WTC11 (cell line): ENCODE results near the gene CHKA. TPM values are rescaled to one million over a fixed set of nuclear protein-coding genes. Genes with fewer than 3 reads are reported as not detected.

Experiments used
- ATAC-seq: fragments of 200-7000 bp; cut with Tn5 transposase; 2 replicates; pipeline ENCODE4 v1.10.0; 2021; ENCODE audit warnings: mild to moderate bottlenecking, moderate library complexity
- CTCF ChIA-PET: fragments of 300-600 bp; sonication (Branson Sonifier 250); formaldehyde crosslinking; loops from one replicate; lab custom pipeline; 2021; ENCODE audit warnings: antibody characterized with exemption; lab: Charles Lee
- POLR2A ChIA-PET: fragments of 350-600 bp; sonication (Branson Sonifier 250); formaldehyde crosslinking; loops from one replicate; lab custom pipeline; 2021; ENCODE audit warnings: antibody characterized with exemption; lab: Charles Lee
- DNase-seq: peaks from one replicate; pipeline ENCODE4 v3.0.0; 2021; ENCODE audit warnings: low spot score
- H3K27ac Mint-ChIP-seq: 2 replicates; pipeline ENCODE4 v1.8.0; 2021; ENCODE audit warnings: mixed read lengths
- H3K27me3 Mint-ChIP-seq: 2 replicates; pipeline ENCODE4 v1.8.0; 2021; ENCODE audit warnings: low read depth, mild to moderate bottlenecking, moderate library complexity, mixed read lengths
- H3K36me3 Mint-ChIP-seq: 2 replicates; pipeline ENCODE4 v1.8.0; 2021; ENCODE audit warnings: mixed read lengths
- H3K4me1 Mint-ChIP-seq: 2 replicates; pipeline ENCODE4 v1.8.0; 2022; ENCODE audit warnings: mixed read lengths
- H3K4me3 Mint-ChIP-seq: 2 replicates; pipeline ENCODE4 v1.8.0; 2021; ENCODE audit warnings: mild to moderate bottlenecking, moderate library complexity, mixed read lengths
- H3K9me3 Mint-ChIP-seq: 2 replicates; pipeline ENCODE4 v1.8.0; 2021; ENCODE audit warnings: mixed read lengths
- ATF1 ChIP-seq: sonication (generic); formaldehyde crosslinking; IDR thresholded peaks from 2 replicates; pipeline ENCODE4 v1.8.1; 2023; ENCODE audit warnings: mild to moderate bottlenecking, moderate library complexity, missing genetic modification reagents
- CREM ChIP-seq: sonication (generic); formaldehyde crosslinking; IDR thresholded peaks from 2 replicates; pipeline ENCODE4 v1.8.1; 2022; ENCODE audit warnings: mild to moderate bottlenecking, missing genetic modification reagents, moderate library complexity
- ESRRA ChIP-seq: sonication (generic); formaldehyde crosslinking; IDR thresholded peaks from 2 replicates; pipeline ENCODE4 v1.8.1; 2022; ENCODE audit warnings: mild to moderate bottlenecking, missing genetic modification reagents, borderline replicate concordance
- FOXJ3 ChIP-seq: sonication (generic); formaldehyde crosslinking; IDR thresholded peaks from 2 replicates; pipeline ENCODE4 v1.9.0; 2021; ENCODE audit warnings: missing genetic modification reagents, mild to moderate bottlenecking, borderline replicate concordance
- GTF2I ChIP-seq: fragments of 250-450 bp; sonication (Bioruptor Pico); conservative IDR thresholded peaks from 2 replicates; pipeline ENCODE4 v1.4.0; 2021; ENCODE audit warnings: mild to moderate bottlenecking
- NFE2L1 ChIP-seq: sonication (generic); formaldehyde crosslinking; IDR thresholded peaks from 2 replicates; pipeline ENCODE4 v1.8.1; 2023; ENCODE audit warnings: missing genetic modification reagents
- SP1 ChIP-seq: sonication (generic); formaldehyde crosslinking; conservative IDR thresholded peaks from 2 replicates; pipeline ENCODE4 v1.8.1; 2022; ENCODE audit warnings: missing genetic modification reagents
- TEAD1 ChIP-seq: sonication (generic); formaldehyde crosslinking; IDR thresholded peaks from 2 replicates; pipeline ENCODE4 v1.8.0; 2022; ENCODE audit warnings: mild to moderate bottlenecking, missing genetic modification reagents
- TEAD4 ChIP-seq: sonication (generic); formaldehyde crosslinking; IDR thresholded peaks from 2 replicates; pipeline ENCODE4 v1.8.0; 2022; ENCODE audit warnings: mild to moderate bottlenecking, missing genetic modification reagents
- ZBTB21 ChIP-seq: sonication (generic); formaldehyde crosslinking; IDR thresholded peaks from 2 replicates; pipeline ENCODE4 v1.8.1; 2023; ENCODE audit warnings: mild to moderate bottlenecking, missing genetic modification reagents, borderline replicate concordance
- ZNF121 ChIP-seq: sonication (generic); formaldehyde crosslinking; IDR thresholded peaks from 2 replicates; pipeline ENCODE4 v1.8.0; 2023; ENCODE audit warnings: missing genetic modification reagents
- total RNA-seq: library from RNA; stranded (reverse); gene quantifications from 3 replicates; pipeline ENCODE4 v1.2.3, GENCODE V29; 2021
- TF ChIP-seq, protein P1 (sequence below): sonication (generic); formaldehyde crosslinking; IDR thresholded peaks from 2 replicates; pipeline ENCODE4 v1.8.0; 2023; ENCODE audit warnings: mild to moderate bottlenecking, missing genetic modification reagents
- TF ChIP-seq, protein P2 (sequence below): fragments of 250-450 bp; sonication (Bioruptor Pico); IDR thresholded peaks from 2 replicates; pipeline ENCODE4 v1.9.0; 2021; ENCODE audit warnings: mild to moderate bottlenecking
- TF ChIP-seq, protein P3 (sequence below): sonication (generic); formaldehyde crosslinking; IDR thresholded peaks from 2 replicates; pipeline ENCODE4 v1.8.0; 2022; ENCODE audit warnings: missing genetic modification reagents
- TF ChIP-seq, protein P4 (sequence below): fragments of 250-450 bp; sonication (Bioruptor Pico); IDR thresholded peaks from 2 replicates; pipeline ENCODE4 v1.9.0; 2021; ENCODE audit warnings: moderate library complexity, mild to moderate bottlenecking, inconsistent platforms, borderline replicate concordance
- TF ChIP-seq, protein P5 (sequence below): sonication (generic); formaldehyde crosslinking; IDR thresholded peaks from 2 replicates; pipeline ENCODE4 v1.8.1; 2023; ENCODE audit warnings: mild to moderate bottlenecking, missing genetic modification reagents

The CHKA gene
- total RNA-seq, 1 experiment from 2014 or later, result 76.1 TPM

DNA sequence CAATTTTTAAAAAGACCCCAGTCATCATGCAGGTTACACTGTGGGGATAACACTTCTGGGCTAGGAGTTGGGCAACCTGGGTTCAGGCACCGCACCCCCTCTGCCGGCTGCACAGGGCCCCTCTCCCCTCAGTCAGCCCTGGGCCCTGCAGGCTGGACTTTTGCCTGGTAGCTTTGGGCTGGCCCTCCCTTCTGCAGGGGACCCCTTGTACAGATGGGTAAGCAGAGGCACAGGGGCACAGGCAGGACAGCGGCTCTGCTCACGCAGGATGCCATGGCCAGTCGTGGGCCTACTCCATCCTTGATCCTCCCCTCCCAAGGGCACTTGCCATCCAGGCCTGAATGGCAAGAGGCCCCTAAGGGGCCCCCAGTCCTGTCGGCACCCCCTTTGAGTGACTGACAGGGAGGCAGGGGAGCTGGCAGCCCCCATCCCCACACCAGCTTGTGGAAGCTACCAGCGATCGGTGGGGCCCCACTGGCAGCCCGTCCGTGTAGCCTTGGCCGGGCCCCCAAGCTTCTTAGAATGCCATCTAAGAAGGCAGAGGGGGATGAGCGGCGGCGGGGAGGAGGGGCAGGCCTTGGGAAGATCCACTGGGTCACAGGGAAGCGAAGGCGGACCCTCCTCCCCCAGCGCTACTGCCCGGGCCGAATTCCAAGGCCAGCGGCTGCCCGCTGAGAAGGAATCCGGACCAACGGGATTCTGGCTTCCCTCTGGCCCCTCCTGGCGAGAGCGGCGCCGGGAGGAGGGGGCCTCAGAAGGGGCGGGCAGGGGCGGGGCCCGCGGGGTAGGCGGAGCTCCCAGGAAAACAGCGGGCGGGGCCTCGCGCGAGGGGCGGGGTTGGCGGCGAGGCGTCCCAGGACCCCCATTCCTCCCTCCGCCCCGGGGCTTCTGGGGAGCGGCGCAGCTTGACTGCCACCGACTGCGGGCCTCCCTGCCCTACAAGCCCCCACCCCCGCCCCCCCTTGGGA lies 6.8 kb upstream of the CHKA start:
- TF ChIP-seq, protein P1, sequence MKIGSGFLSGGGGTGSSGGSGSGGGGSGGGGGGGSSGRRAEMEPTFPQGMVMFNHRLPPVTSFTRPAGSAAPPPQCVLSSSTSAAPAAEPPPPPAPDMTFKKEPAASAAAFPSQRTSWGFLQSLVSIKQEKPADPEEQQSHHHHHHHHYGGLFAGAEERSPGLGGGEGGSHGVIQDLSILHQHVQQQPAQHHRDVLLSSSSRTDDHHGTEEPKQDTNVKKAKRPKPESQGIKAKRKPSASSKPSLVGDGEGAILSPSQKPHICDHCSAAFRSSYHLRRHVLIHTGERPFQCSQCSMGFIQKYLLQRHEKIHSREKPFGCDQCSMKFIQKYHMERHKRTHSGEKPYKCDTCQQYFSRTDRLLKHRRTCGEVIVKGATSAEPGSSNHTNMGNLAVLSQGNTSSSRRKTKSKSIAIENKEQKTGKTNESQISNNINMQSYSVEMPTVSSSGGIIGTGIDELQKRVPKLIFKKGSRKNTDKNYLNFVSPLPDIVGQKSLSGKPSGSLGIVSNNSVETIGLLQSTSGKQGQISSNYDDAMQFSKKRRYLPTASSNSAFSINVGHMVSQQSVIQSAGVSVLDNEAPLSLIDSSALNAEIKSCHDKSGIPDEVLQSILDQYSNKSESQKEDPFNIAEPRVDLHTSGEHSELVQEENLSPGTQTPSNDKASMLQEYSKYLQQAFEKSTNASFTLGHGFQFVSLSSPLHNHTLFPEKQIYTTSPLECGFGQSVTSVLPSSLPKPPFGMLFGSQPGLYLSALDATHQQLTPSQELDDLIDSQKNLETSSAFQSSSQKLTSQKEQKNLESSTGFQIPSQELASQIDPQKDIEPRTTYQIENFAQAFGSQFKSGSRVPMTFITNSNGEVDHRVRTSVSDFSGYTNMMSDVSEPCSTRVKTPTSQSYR (CRISPR knock-in tag), result peak; percentile 61; the same call in 1 of the 2 replicates
- TF ChIP-seq, protein P2, sequence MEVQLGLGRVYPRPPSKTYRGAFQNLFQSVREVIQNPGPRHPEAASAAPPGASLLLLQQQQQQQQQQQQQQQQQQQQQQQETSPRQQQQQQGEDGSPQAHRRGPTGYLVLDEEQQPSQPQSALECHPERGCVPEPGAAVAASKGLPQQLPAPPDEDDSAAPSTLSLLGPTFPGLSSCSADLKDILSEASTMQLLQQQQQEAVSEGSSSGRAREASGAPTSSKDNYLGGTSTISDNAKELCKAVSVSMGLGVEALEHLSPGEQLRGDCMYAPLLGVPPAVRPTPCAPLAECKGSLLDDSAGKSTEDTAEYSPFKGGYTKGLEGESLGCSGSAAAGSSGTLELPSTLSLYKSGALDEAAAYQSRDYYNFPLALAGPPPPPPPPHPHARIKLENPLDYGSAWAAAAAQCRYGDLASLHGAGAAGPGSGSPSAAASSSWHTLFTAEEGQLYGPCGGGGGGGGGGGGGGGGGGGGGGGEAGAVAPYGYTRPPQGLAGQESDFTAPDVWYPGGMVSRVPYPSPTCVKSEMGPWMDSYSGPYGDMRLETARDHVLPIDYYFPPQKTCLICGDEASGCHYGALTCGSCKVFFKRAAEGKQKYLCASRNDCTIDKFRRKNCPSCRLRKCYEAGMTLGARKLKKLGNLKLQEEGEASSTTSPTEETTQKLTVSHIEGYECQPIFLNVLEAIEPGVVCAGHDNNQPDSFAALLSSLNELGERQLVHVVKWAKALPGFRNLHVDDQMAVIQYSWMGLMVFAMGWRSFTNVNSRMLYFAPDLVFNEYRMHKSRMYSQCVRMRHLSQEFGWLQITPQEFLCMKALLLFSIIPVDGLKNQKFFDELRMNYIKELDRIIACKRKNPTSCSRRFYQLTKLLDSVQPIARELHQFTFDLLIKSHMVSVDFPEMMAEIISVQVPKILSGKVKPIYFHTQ (CRISPR knock-in tag), result 0 out of 2 replicates have a peak, but pooled peaks have one; percentile 19
- TF ChIP-seq TEAD4 (CRISPR knock-in tag) (peak; percentile 93), ESRRA (no peak), SP1 (CRISPR knock-in tag) (peak; percentile 76), GTF2I (CRISPR knock-in tag) (0 out of 2 replicates have a peak, but pooled peaks have one; percentile 4), ZBTB21 (no peak), ZNF121 (CRISPR knock-in tag) (peak; percentile 94), CREM (no peak), ATF1 (CRISPR knock-in tag) (no peak), NFE2L1 (CRISPR knock-in tag) (no peak), FOXJ3 (CRISPR knock-in tag) (no peak), TEAD1 (peak; percentile 96; the same call in 1 of the 2 replicates)
- TF ChIP-seq, protein P3, sequence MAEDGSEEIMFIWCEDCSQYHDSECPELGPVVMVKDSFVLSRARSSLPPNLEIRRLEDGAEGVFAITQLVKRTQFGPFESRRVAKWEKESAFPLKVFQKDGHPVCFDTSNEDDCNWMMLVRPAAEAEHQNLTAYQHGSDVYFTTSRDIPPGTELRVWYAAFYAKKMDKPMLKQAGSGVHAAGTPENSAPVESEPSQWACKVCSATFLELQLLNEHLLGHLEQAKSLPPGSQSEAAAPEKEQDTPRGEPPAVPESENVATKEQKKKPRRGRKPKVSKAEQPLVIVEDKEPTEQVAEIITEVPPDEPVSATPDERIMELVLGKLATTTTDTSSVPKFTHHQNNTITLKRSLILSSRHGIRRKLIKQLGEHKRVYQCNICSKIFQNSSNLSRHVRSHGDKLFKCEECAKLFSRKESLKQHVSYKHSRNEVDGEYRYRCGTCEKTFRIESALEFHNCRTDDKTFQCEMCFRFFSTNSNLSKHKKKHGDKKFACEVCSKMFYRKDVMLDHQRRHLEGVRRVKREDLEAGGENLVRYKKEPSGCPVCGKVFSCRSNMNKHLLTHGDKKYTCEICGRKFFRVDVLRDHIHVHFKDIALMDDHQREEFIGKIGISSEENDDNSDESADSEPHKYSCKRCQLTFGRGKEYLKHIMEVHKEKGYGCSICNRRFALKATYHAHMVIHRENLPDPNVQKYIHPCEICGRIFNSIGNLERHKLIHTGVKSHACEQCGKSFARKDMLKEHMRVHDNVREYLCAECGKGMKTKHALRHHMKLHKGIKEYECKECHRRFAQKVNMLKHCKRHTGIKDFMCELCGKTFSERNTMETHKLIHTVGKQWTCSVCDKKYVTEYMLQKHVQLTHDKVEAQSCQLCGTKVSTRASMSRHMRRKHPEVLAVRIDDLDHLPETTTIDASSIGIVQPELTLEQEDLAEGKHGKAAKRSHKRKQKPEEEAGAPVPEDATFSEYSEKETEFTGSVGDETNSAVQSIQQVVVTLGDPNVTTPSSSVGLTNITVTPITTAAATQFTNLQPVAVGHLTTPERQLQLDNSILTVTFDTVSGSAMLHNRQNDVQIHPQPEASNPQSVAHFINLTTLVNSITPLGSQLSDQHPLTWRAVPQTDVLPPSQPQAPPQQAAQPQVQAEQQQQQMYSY, result no peak
- TF ChIP-seq, protein P4, sequence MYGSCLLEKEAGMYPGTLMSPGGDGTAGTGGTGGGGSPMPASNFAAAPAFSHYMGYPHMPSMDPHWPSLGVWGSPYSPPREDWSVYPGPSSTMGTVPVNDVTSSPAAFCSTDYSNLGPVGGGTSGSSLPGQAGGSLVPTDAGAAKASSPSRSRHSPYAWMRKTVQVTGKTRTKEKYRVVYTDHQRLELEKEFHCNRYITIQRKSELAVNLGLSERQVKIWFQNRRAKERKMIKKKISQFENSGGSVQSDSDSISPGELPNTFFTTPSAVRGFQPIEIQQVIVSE, result no peak
- TF ChIP-seq, protein P5, sequence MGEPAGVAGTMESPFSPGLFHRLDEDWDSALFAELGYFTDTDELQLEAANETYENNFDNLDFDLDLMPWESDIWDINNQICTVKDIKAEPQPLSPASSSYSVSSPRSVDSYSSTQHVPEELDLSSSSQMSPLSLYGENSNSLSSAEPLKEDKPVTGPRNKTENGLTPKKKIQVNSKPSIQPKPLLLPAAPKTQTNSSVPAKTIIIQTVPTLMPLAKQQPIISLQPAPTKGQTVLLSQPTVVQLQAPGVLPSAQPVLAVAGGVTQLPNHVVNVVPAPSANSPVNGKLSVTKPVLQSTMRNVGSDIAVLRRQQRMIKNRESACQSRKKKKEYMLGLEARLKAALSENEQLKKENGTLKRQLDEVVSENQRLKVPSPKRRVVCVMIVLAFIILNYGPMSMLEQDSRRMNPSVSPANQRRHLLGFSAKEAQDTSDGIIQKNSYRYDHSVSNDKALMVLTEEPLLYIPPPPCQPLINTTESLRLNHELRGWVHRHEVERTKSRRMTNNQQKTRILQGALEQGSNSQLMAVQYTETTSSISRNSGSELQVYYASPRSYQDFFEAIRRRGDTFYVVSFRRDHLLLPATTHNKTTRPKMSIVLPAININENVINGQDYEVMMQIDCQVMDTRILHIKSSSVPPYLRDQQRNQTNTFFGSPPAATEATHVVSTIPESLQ (CRISPR knock-in tag), result no peak
- Mint-ChIP-seq H3K27me3 (peaks cover 9% of the 10 kb centered on the region), H3K9me3 (peaks cover 30% of the 10 kb centered on the region), H3K4me1 (peaks cover 60% of the 10 kb centered on the region), H3K36me3 (peaks cover 27% of the 10 kb centered on the region), H3K4me3 (peak overlapping the region; percentile 49), H3K27ac (peak overlapping the region; percentile 82; the same call in 1 of the 2 replicates)
- ChIA-PET POLR2A (interaction anchor here (0.6 to 1.4 kb wide), 5 partner anchors 10 to 170 kb away, joined by 3 to 14 read pairs (median 4); no protein-coding TSS in a partner anchor), CTCF (interaction anchor here (0.7 to 1.3 kb wide), 8 partner anchors 9 to 131 kb away, joined by 3 to 16 read pairs (median 3); no protein-coding TSS in a partner anchor)
- ATAC-seq (peak; percentile 86), DNase-seq (peak; percentile 97)
